NT2/D1 (cell line): ENCODE measurements around the gene MACROD1.
A peak's percentile ranks its signal among the peaks of the same experiment; 100 is the strongest.

Experiments used
- DNase-seq: peaks from one replicate; pipeline ENCODE4 v3.0.0-alpha.2; 2011; ENCODE audit warnings: low read depth, low spot score
- H3K27me3 ChIP-seq: 2 replicates; pipeline ENCODE4 v1.6.0; 2011; ENCODE audit warnings: mild to moderate bottlenecking; ENCODE audit not compliant: insufficient read length, insufficient read depth
- H3K36me3 ChIP-seq: 2 replicates; pipeline ENCODE4 v1.6.1; 2011; ENCODE audit warnings: mild to moderate bottlenecking, low read length, mixed read lengths; ENCODE audit not compliant: insufficient read depth, insufficient read length
- H3K4me1 ChIP-seq: 2 replicates; pipeline ENCODE4 v1.5.1; 2011; ENCODE audit not compliant: insufficient read depth, insufficient read length
- H3K4me3 ChIP-seq: 2 replicates; pipeline ENCODE4 v1.5.1; 2011; ENCODE audit warnings: low read depth; ENCODE audit not compliant: insufficient read length
- H3K9ac ChIP-seq: 2 replicates; pipeline ENCODE4 v1.6.0; 2011; ENCODE audit warnings: low read depth; ENCODE audit not compliant: insufficient read length
- H3K9me3 ChIP-seq: 2 replicates; pipeline ENCODE4 v1.5.1; 2011; ENCODE audit warnings: mild to moderate bottlenecking, low read length; ENCODE audit not compliant: insufficient read depth
- SUZ12 ChIP-seq: IDR thresholded peaks from 2 replicates; pipeline ENCODE4 v1.6.1; 2011; ENCODE audit not compliant: insufficient read length, insufficient read depth; ENCODE audit errors: extremely low read depth
- YY1 ChIP-seq: IDR thresholded peaks from 2 replicates; pipeline ENCODE4 v1.6.1; 2011; ENCODE audit not compliant: insufficient read length, insufficient read depth
- ZNF274 ChIP-seq: IDR thresholded peaks from 2 replicates; pipeline ENCODE4 v1.6.1; 2011; ENCODE audit warnings: mild to moderate bottlenecking, low read depth, low read length

MACROD1 gene

GRCh38 chr11:64138398-64138797 is 27.5 kb downstream of the MACROD1 start:
- Histone ChIP-seq H3K4me1 (peaks cover 5% of the 10 kb centered on the region), H3K36me3 (no peaks in the 10 kb centered on the region), H3K9me3 (no peaks in the 10 kb centered on the region), H3K27me3 (peaks cover 42% of the 10 kb centered on the region), H3K9ac (no peak overlapping the region), H3K4me3 (no peak overlapping the region)
- no peak for DNase-seq
- TF ChIP-seq YY1 (no peak), SUZ12 (no peak), ZNF274 (no peak)

GRCh38 chr11:64136765-64137441 is 29.0 kb downstream of the MACROD1 start:
- H3K9me3 ChIP-seq, result no peaks in the 10 kb centered on the region
- no peak overlapping the region for H3K9ac ChIP-seq
- peaks cover 17% of the 10 kb centered on the region for H3K4me1 ChIP-seq
- no peak overlapping the region for H3K4me3 ChIP-seq
- H3K27me3 ChIP-seq, result peaks cover 39% of the 10 kb centered on the region
- no peak for DNase-seq
- no peaks in the 10 kb centered on the region for H3K36me3 ChIP-seq
- TF ChIP-seq YY1, result no peak

GRCh38 chr11:64135711-64136110 is 30.2 kb downstream of the MACROD1 start:
- H3K4me1 ChIP-seq, result peaks cover 22% of the 10 kb centered on the region
- TF ChIP-seq YY1, result no peak
- no peak for TF ChIP-seq SUZ12
- no peak for TF ChIP-seq ZNF274
- peaks cover 34% of the 10 kb centered on the region for H3K27me3 ChIP-seq
- no peaks in the 10 kb centered on the region for H3K9me3 ChIP-seq
- no peak for DNase-seq
- H3K9ac ChIP-seq, result peak overlapping the region; percentile 36
- H3K4me3 ChIP-seq, result no peak overlapping the region
- no peaks in the 10 kb centered on the region for H3K36me3 ChIP-seq

- H3K4me3 ChIP-seq, result no peak overlapping the region
- H3K9me3 ChIP-seq, result no peaks in the 10 kb centered on the region
- peaks cover 30% of the 10 kb centered on the region for H3K27me3 ChIP-seq
- no peak for DNase-seq
- TF ChIP-seq ZNF274, result no peak
- peaks cover 28% of the 10 kb centered on the region for H3K4me1 ChIP-seq
- no peak overlapping the region for H3K9ac ChIP-seq
- H3K36me3 ChIP-seq, result no peaks in the 10 kb centered on the region
Observed at GRCh38 chr11:64134963-64135362, 30.9 kb downstream of the MACROD1 start.

GRCh38 chr11:64132982-64133705 is 32.8 kb downstream of the MACROD1 start:
- H3K9ac ChIP-seq, result peak overlapping the region; percentile 34
- no peak for DNase-seq
- H3K9me3 ChIP-seq, result no peaks in the 10 kb centered on the region
- no peaks in the 10 kb centered on the region for H3K36me3 ChIP-seq
- H3K27me3 ChIP-seq, result peaks cover 27% of the 10 kb centered on the region
- TF ChIP-seq ZNF274 (no peak), YY1 (no peak), SUZ12 (no peak)
- no peak overlapping the region for H3K4me3 ChIP-seq
- peaks cover 36% of the 10 kb centered on the region for H3K4me1 ChIP-seq

GRCh38 chr11:64132191-64132771 is 33.6 kb downstream of the MACROD1 start:
- TF ChIP-seq YY1 (no peak), ZNF274 (no peak)
- Histone ChIP-seq H3K9me3 (no peaks in the 10 kb centered on the region), H3K9ac (peak overlapping the region; percentile 34), H3K4me1 (peaks cover 44% of the 10 kb centered on the region), H3K27me3 (peaks cover 27% of the 10 kb centered on the region), H3K36me3 (no peaks in the 10 kb centered on the region), H3K4me3 (no peak overlapping the region)
- DNase-seq, result no peak

GRCh38 chr11:64131683-64132190 is 34.2 kb downstream of the MACROD1 start:
- TF ChIP-seq YY1, result no peak
- TF ChIP-seq ZNF274, result no peak
- no peak for TF ChIP-seq SUZ12
- peaks cover 42% of the 10 kb centered on the region for H3K4me1 ChIP-seq
- H3K4me3 ChIP-seq, result no peak overlapping the region
- no peak for DNase-seq
- peaks cover 27% of the 10 kb centered on the region for H3K27me3 ChIP-seq
- H3K9me3 ChIP-seq, result no peaks in the 10 kb centered on the region
- H3K36me3 ChIP-seq, result no peaks in the 10 kb centered on the region
- peak overlapping the region; percentile 26 for H3K9ac ChIP-seq
